Right lobe of liver (tissue), 6 donors: Measurements from ENCODE around the gene SLC18A3. TPM values are rescaled to one million over a fixed set of nuclear protein-coding genes. Genes with fewer than 3 reads are reported as not detected.

ENCODE experiments used
- ATAC-seq, 4 donors: fragments of 200-7000 bp; cut with Tn5 transposase; one replicate each; pipeline ENCODE4 v1.9.1; 2020; ENCODE audit warnings: mild to moderate bottlenecking in 4 of 4, moderate library complexity in 4 of 4
- DNase-seq, 3 donors: peaks; one replicate each; pipeline ENCODE4 v3.0.0-alpha.2; 2020
- H3K27ac ChIP-seq, 3 donors: fragments of 200-600 bp; one replicate each; pipeline ENCODE4 v1.8.0; 2022
- H3K27me3 ChIP-seq, 2 donors: fragments of 200-600 bp; one replicate each; pipeline ENCODE4 v1.8.0; 2022
- H3K36me3 ChIP-seq, 4 donors: fragments of 200-600 bp; sonication (generic) in 1 of 4; one replicate each; pipeline versions ENCODE4 v1.5.1 to v1.8.0; 2017 to 2022; ENCODE audit warnings: control low read depth in 1 of 4
- H3K4me1 ChIP-seq, 4 donors: fragments of 200-600 bp; sonication (generic) in 1 of 4; one replicate each; pipeline versions ENCODE4 v1.5.1 to v1.8.0; 2017 to 2022; ENCODE audit warnings: control low read depth in 1 of 4
- H3K4me3 ChIP-seq, 3 donors: fragments of 200-600 bp; one replicate each; pipeline ENCODE4 v1.8.0; 2022
- H3K9me3 ChIP-seq, 4 donors: fragments of 200-600 bp; sonication (generic) in 1 of 4; one replicate each; pipeline versions ENCODE4 v1.5.1 to v1.8.0; 2017 to 2022; ENCODE audit warnings: control low read depth in 1 of 4
- POLR2A ChIP-seq: fragments of 450-650 bp; IDR thresholded peaks from one replicate; pipeline ENCODE4 v1.6.1; 2017; ENCODE audit warnings: antibody characterized with exemption, mild to moderate bottlenecking
- WGBS: methylation state at CpG from one replicate; pipeline ENCODE4 v1.1.6; 2018; ENCODE audit warnings: low coverage, low lambda C conversion rate; ENCODE audit not compliant: insufficient coverage; ENCODE audit errors: missing lambda C conversion rate; 5-methylcytosine and 5-hydroxymethylcytosine counted together
- intact Hi-C, 2 donors: fragments of 100-400 bp; cut with DNase I; formaldehyde crosslinking; loops; one replicate each; pipeline versions ENCODE4 v1.11.2 to v1.14.1; 2022
- total RNA-seq, 6 experiments: library from RNA; depleted of rRNA in 2 of 6; stranded (reverse); fragments of >200 nt in 2 of 6; fragmentation: NEBNext Ultra II Directional in 3 of 6; extraction: Animal tissue kit (Norgen Biotek cat#: 25700) in 3 of 6; gene quantifications; one replicate each; pipeline versions ENCODE4 v1.1.0 to v1.2.4, GENCODE V29; 2016 to 2023
- TF ChIP-seq, protein P1 (sequence below), 4 donors: fragments of 200-600 bp in 3 of 4; fragments of 450-650 bp in 1 of 4; IDR thresholded peaks; one replicate each; pipeline versions ENCODE4 v1.5.1 to v1.8.0; 2016 to 2022; ENCODE audit warnings: antibody characterized with exemption in 4 of 4, mild to moderate bottlenecking in 2 of 4
- donor health status: DM: no; HTN: yes; CAD: no.
- donor health status: DM: no; HTN: no; CAD: no.
- donor health status: DM: no; HTN: no; CAD: no.
- donor health status: DM: no; HTN: yes; CAD: no.
- donor health status: DM: no; HTN: yes; CAD: no.

The SLC18A3 gene
- total RNA-seq, 6 experiments from 2014 or later = not detected

DNA sequence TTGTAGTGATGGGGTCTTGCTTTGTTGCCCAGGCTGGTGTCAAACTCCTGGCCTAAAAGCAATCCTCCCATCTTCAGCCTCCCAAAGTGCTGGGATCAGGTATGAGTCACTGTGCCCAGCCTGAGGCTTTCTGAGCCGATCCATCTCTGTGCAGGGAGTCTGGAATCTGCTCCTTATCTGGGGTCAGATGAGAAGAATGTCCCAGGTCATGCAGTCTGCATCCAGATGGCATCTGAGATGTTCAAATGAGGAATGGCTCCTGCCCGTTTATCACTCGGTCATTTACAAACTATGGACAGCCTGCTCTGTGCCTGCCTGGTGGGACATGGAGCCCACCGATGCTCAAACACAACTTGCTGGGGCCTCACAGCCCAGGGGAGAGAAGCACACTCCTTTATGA is 11.1 kb upstream of the SLC18A3 start:
- DNase-seq (no peak), ATAC-seq (no peak)
- Histone ChIP-seq H3K4me1 (no peaks in the 10 kb centered on the region), H3K4me3 (no peak overlapping the region), H3K9me3 (no peaks in the 10 kb centered on the region), H3K27ac (no peak overlapping the region), H3K27me3 (no peaks in the 10 kb centered on the region), H3K36me3 (no peaks in the 10 kb centered on the region)
- TF ChIP-seq, protein P1, sequence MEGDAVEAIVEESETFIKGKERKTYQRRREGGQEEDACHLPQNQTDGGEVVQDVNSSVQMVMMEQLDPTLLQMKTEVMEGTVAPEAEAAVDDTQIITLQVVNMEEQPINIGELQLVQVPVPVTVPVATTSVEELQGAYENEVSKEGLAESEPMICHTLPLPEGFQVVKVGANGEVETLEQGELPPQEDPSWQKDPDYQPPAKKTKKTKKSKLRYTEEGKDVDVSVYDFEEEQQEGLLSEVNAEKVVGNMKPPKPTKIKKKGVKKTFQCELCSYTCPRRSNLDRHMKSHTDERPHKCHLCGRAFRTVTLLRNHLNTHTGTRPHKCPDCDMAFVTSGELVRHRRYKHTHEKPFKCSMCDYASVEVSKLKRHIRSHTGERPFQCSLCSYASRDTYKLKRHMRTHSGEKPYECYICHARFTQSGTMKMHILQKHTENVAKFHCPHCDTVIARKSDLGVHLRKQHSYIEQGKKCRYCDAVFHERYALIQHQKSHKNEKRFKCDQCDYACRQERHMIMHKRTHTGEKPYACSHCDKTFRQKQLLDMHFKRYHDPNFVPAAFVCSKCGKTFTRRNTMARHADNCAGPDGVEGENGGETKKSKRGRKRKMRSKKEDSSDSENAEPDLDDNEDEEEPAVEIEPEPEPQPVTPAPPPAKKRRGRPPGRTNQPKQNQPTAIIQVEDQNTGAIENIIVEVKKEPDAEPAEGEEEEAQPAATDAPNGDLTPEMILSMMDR (IDR thresholded peaks at IDR 0.05) = no peak
- TF ChIP-seq POLR2A = no peak
- intact Hi-C loops = loop anchor here (10.0 kb wide), 1 partner anchor 186 kb away; no protein-coding TSS in a partner anchor
- WGBS = 29% methylated on average over 4 of the region's 4 CpGs

DNA sequence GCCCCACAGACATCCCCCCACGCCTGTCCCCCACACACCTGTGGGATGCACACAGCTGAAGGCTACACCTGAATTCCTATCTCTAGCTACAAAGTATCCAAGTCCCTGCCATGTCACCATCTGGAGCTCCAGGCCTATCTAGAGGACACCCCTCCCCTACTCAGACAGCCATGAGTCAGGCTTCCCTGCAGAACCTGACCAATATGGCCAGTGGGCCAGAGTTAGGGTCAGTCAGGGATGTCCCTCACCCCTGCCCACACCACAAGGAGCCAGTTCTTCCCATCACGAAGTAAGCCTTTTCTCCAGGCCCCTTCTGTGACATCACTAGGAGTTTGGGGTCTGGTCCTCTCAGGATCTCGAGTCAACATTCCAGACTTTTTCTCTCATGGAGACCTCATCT is 10.6 kb upstream of the SLC18A3 start:
- intact Hi-C loops = loop anchor here (10.0 kb wide), 1 partner anchor 185 kb away; no protein-coding TSS in a partner anchor
- no peaks in the 10 kb centered on the region for H3K36me3 ChIP-seq

DNA sequence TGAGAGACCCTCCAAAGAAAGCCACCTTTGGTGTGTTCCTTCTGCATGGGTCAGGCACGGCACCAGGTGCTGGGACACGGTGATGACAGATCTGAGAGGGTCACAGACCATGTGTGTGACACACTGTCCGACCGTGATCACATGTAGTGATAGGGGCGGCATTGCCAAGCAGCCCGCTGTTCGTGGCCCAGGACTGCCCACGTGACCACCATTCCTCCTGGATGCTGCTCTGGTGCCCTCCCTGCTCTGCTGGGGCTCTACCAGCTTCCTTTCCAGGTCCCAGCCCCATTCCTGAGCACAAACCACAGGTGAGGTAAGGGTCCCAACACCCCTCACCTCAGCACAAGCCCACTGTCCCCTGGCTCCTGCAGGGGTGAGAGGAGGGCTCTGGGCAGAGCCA is 10.1 kb upstream of the SLC18A3 start:
- Histone ChIP-seq H3K4me1 (no peaks in the 10 kb centered on the region), H3K27ac (no peak overlapping the region), H3K36me3 (no peaks in the 10 kb centered on the region), H3K9me3 (no peaks in the 10 kb centered on the region), H3K27me3 (no peaks in the 10 kb centered on the region), H3K4me3 (no peak overlapping the region)
- TF ChIP-seq, protein P1 (IDR thresholded peaks at IDR 0.05) = no peak
- no peak for TF ChIP-seq POLR2A
- ATAC-seq (no peak), DNase-seq (peak in 1 of 3 donors; percentile 26)
- WGBS = no CpG with 5 or more reads among the region's 8 CpGs
- intact Hi-C loops = no loop called here

More for the DNA sequence above, 10.6 kb upstream of the SLC18A3 start:
- WGBS = 60% methylated on average over 2 of the region's 3 CpGs
- Histone ChIP-seq H3K4me3 (no peak overlapping the region), H3K27me3 (no peaks in the 10 kb centered on the region), H3K9me3 (no peaks in the 10 kb centered on the region), H3K4me1 (no peaks in the 10 kb centered on the region), H3K27ac (no peak overlapping the region)
- no peak for ATAC-seq
- DNase-seq = no peak
- TF ChIP-seq POLR2A = no peak
- TF ChIP-seq, protein P1 (IDR thresholded peaks at IDR 0.05) = no peak

DNA sequence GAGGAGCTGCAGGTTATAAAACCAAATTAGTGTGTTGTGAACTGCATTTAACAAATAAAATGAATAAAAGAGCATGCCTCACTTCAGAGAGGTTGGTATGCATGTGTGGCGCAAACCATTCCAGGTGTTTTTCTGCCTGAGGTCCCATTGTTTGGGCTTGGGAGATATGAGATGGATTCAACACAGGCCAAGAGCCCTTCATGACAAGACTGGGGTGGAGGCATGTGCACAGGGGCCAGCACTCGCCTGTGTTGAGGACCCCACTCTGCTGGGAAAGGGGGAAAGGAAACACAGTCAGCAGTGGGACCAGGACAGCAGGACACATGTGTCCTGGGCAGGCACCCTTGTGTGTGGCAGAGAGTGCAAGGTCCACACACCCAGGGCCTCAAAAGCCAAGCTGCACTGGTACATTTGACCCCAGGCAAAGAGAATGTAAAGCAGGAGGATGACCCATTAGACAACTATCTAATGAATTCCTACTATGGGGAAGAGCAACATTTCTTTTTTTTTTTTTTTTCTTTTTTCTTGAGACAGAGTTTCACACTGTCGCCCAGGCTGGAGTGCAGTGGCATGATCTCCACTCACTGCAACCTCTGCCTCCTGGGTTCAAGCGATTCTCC is 9.2 kb upstream of the SLC18A3 start:
- Histone ChIP-seq H3K4me1 (no peaks in the 10 kb centered on the region), H3K36me3 (no peaks in the 10 kb centered on the region), H3K27me3 (no peaks in the 10 kb centered on the region), H3K4me3 (no peak overlapping the region), H3K27ac (no peak overlapping the region), H3K9me3 (no peaks in the 10 kb centered on the region)
- no peak for ATAC-seq
- TF ChIP-seq, protein P1 (IDR thresholded peaks at IDR 0.05) = no peak
- TF ChIP-seq POLR2A = no peak
- intact Hi-C loops = no loop called here
- no peak for DNase-seq
- 84% methylated on average over 3 of the region's 4 CpGs for WGBS
